GM10248 (cell line): ENCODE measurements around the gene CFAP300.

Source experiments
- CTCF ChIA-PET: fragments of 300-600 bp; sonication (Branson Sonifier 250); formaldehyde crosslinking; extraction: SDS; loops from one replicate; lab custom pipeline; 2021; ENCODE audit warnings: antibody characterized with exemption; lab: Yijun Ruan, JAX
- POLR2A ChIA-PET: fragments of 350-650 bp; sonication (Branson Sonifier 250); formaldehyde crosslinking; extraction: SDS; loops from one replicate; lab custom pipeline; 2020; ENCODE audit warnings: antibody characterized with exemption; lab: Yijun Ruan, JAX
- DNase-seq: peaks from one replicate; pipeline ENCODE4 v3.0.0; 2012; ENCODE audit errors: extremely low spot score
- TF ChIP-seq, protein P1 (sequence below): IDR thresholded peaks from 2 replicates; pipeline ENCODE4 v1.5.1; 2012; ENCODE audit warnings: mild to moderate bottlenecking, low read depth; ENCODE audit errors: extremely low read depth, missing control alignments, control extremely low read depth

Gene CFAP300

DNA sequence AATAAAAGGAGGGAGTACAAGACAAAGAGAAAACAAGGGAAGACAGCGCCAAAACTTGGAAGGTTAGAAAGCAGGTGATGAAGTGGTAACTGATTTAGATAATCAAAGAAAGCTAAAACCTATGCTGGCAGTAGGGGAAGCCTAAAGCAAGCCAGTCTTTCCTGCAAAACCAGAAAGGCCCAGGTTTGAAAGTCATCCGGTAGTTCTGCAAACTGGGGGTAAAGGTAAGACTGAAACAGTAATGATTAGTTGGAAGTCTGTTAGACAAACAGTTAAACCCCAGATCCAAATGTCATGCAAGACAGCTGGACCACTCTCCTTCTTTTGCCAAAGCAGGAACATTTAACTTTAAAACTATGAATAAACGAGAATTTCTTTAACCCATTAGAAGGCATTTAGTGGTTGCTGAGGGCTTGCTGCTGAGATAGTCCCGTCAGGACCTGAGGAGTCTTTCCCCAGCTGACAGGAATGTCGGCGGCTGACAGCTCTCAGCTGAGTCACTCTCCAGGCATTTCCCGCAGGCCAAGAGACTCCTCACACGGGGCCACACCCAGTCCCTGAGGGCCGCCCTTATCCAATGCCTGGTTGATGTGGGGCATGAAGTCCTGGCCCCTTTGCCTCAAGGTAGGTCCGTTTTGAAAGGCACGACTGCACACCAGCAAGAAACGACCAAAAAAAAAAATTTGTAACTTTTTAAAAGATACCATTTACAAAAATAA is 36.3 kb upstream of the CFAP300 start:
- TF ChIP-seq, protein P1, sequence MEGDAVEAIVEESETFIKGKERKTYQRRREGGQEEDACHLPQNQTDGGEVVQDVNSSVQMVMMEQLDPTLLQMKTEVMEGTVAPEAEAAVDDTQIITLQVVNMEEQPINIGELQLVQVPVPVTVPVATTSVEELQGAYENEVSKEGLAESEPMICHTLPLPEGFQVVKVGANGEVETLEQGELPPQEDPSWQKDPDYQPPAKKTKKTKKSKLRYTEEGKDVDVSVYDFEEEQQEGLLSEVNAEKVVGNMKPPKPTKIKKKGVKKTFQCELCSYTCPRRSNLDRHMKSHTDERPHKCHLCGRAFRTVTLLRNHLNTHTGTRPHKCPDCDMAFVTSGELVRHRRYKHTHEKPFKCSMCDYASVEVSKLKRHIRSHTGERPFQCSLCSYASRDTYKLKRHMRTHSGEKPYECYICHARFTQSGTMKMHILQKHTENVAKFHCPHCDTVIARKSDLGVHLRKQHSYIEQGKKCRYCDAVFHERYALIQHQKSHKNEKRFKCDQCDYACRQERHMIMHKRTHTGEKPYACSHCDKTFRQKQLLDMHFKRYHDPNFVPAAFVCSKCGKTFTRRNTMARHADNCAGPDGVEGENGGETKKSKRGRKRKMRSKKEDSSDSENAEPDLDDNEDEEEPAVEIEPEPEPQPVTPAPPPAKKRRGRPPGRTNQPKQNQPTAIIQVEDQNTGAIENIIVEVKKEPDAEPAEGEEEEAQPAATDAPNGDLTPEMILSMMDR, result no peak
- DNase-seq, result no peak
- POLR2A ChIA-PET, result no interaction called here
- CTCF ChIA-PET, result interaction anchor here (1.9 to 5.9 kb wide), 2 partner anchors 14 to 150 kb away, joined by 6 to 45 read pairs; no protein-coding TSS in a partner anchor

GRCh38 chr11:102012946-102013345 is 34.3 kb upstream of the CFAP300 start:
- DNase-seq, result no peak
- TF ChIP-seq, protein P1, result no peak
- CTCF ChIA-PET, result interaction anchor here (1.0 to 1.5 kb wide), 2 partner anchors 35 to 152 kb away, joined by 3 read pairs; partner anchors contain the start of gene CFAP300
- POLR2A ChIA-PET, result no interaction called here

- CTCF ChIA-PET, result interaction anchor here (0.9 to 1.7 kb wide), 2 partner anchors 8 to 154 kb away, joined by 3 to 9 read pairs; no protein-coding TSS in a partner anchor
- POLR2A ChIA-PET, result no interaction called here
- no peak for DNase-seq
- TF ChIP-seq, protein P1, result no peak
Measured at GRCh38 chr11:102014756-102015155, 32.5 kb upstream of the CFAP300 start.

DNA sequence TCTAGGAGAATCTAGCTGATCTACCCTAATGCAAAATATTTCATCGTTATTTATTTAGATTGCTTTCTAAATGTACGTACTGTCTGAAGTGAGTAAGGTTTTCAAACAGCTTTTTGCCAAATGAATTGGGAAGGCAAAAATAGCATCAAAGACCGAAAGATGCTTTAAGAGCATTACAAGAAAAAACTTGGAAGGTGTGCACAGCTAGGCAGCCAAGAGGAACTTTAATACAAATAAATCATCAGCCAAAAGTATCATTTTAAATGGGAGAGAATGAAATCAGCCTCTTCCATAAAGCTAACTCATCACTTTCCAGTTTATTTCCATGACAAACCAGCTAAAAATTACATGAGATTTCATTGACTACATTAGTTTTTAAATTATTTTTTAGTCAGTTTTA is 30.2 kb upstream of the CFAP300 start:
- ChIA-PET CTCF (interaction anchor here (1.2 to 2.4 kb wide), 3 partner anchors 9 to 155 kb away, joined by 4 to 18 read pairs (median 4); no protein-coding TSS in a partner anchor), POLR2A (no interaction called here)
- TF ChIP-seq, protein P1, result no peak
- DNase-seq, result no peak

GRCh38 chr11:102026217-102026616 is 21.0 kb upstream of the CFAP300 start:
- TF ChIP-seq, protein P1, result no peak
- DNase-seq, result no peak
- CTCF ChIA-PET, result interaction anchor here (1.1 to 4.9 kb wide), 2 partner anchors 19 to 53 kb away, joined by 3 to 24 read pairs; no protein-coding TSS in a partner anchor
- POLR2A ChIA-PET, result no interaction called here

- ChIA-PET CTCF (interaction anchor here (1.1 to 4.9 kb wide), 2 partner anchors 20 to 53 kb away, joined by 3 to 24 read pairs; no protein-coding TSS in a partner anchor), POLR2A (no interaction called here)
- TF ChIP-seq, protein P1, result no peak
- DNase-seq, result no peak
Measured at GRCh38 chr11:102026959-102027358, 20.3 kb upstream of the CFAP300 start.
